GM12892 (cell line): ENCODE results near the gene MEG3.

Experiments used
- POLR2A ChIP-seq: IDR thresholded peaks from 2 replicates; pipeline ENCODE4 v1.6.1; 2011; ENCODE audit warnings: low read depth, low read length, control low read depth
- POLR2AphosphoS5 ChIP-seq: IDR thresholded peaks from 2 replicates; pipeline ENCODE4 v1.6.1; 2011; ENCODE audit warnings: low read depth, low read length, control low read depth

GRCh38 chr14:100899884-100900771, 74.2 kb downstream of the MEG3 start:
- no peak for TF ChIP-seq POLR2AphosphoS5
- no peak for TF ChIP-seq POLR2A
